Lung (tissue), 12 donors: ENCODE data around the gene HLCS. TPM values are rescaled to one million over a fixed set of nuclear protein-coding genes. Genes with fewer than 3 reads are reported as not detected.

Experiments
- ATAC-seq: fragments of 200-7000 bp; cut with Tn5 transposase; one replicate; pipeline ENCODE4 v1.9.1; 2020; ENCODE audit warnings: moderate number of reproducible peaks; ENCODE audit not compliant: insufficient read depth, low FRiP score
- DNase-seq, 3 donors: peaks; one replicate each; pipeline ENCODE4 v3.0.0-alpha.2; 2013 to 2017
- H3K27ac ChIP-seq, 2 donors: one replicate each; pipeline ENCODE4 v1.5.1; 2013; ENCODE audit warnings: mild to moderate bottlenecking in 2 of 2, moderate library complexity in 2 of 2, control low read depth in 1 of 2, inconsistent platforms in 1 of 2, low read depth in 1 of 2, low read length in 1 of 2
- H3K27me3 ChIP-seq, 3 donors: one replicate each; pipeline ENCODE4 v1.5.1; 2013; ENCODE audit warnings: low read length in 2 of 3; ENCODE audit not compliant: control insufficient read depth in 3 of 3, insufficient read depth in 3 of 3
- H3K36me3 ChIP-seq, 4 donors: one replicate each; pipeline ENCODE4 v1.5.1; 2013; ENCODE audit warnings: low read length in 4 of 4, mild to moderate bottlenecking in 1 of 4, moderate library complexity in 1 of 4; ENCODE audit not compliant: control insufficient read depth in 4 of 4, insufficient read depth in 4 of 4
- H3K4me1 ChIP-seq, 5 donors: one replicate each; pipeline ENCODE4 v1.5.1; 2013; ENCODE audit warnings: low read length in 5 of 5, mild to moderate bottlenecking in 2 of 5, moderate library complexity in 1 of 5; ENCODE audit not compliant: control insufficient read depth in 5 of 5, insufficient read depth in 5 of 5
- H3K4me3 ChIP-seq: one replicate; pipeline ENCODE4 v1.5.1; 2013; ENCODE audit warnings: mild to moderate bottlenecking, control low read depth, moderate library complexity
- H3K9ac ChIP-seq, 2 donors: one replicate each; pipeline ENCODE4 v1.5.1; 2013; ENCODE audit warnings: low read length in 2 of 2, control low read depth in 1 of 2; ENCODE audit not compliant: insufficient read depth in 1 of 2
- H3K9me3 ChIP-seq, 4 donors: one replicate each; pipeline ENCODE4 v1.5.1; 2013; ENCODE audit warnings: low read length in 3 of 4, mild to moderate bottlenecking in 1 of 4, moderate library complexity in 1 of 4; ENCODE audit not compliant: control insufficient read depth in 4 of 4, insufficient read depth in 3 of 4
- WGBS, 2 donors: extraction: QIAGEN DNeasy Blood & Tissue Kit; methylation state at CpG; one replicate each; pipeline ENCODE4 v1.1.7; 2013; 5-methylcytosine and 5-hydroxymethylcytosine counted together
- polyA plus RNA-seq, 2 donors: library from polyadenylated mRNA; stranded (reverse); fragments of 200-250 nt; gene quantifications; one replicate each; pipeline ENCODE4 v1.2.1, GENCODE V29; 2013
- total RNA-seq, 2 donors: library from RNA; depleted of rRNA in 1 of 2; stranded (reverse); fragments of >200 nt in 1 of 2; gene quantifications; one replicate each; pipeline ENCODE4 v1.2.1, GENCODE V29; 2014 to 2021
- TF ChIP-seq, protein P1 (sequence below): IDR thresholded peaks from 2 replicates; pipeline ENCODE4 v1.5.1; 2012; ENCODE audit warnings: mild to moderate bottlenecking; ENCODE audit errors: control extremely low read depth, extremely low read depth
- donor health status: control.
- donor health status: control.
- donor health status: Bipolar disorder and iron deficiency.
- donor health status: healthy.
- donor health status: DM: yes; HTN: yes; CAD: no.

Gene HLCS
- total and polyA plus RNA-seq, 4 donors = 5.0 to 28.8 (median 17.5) TPM

DNA sequence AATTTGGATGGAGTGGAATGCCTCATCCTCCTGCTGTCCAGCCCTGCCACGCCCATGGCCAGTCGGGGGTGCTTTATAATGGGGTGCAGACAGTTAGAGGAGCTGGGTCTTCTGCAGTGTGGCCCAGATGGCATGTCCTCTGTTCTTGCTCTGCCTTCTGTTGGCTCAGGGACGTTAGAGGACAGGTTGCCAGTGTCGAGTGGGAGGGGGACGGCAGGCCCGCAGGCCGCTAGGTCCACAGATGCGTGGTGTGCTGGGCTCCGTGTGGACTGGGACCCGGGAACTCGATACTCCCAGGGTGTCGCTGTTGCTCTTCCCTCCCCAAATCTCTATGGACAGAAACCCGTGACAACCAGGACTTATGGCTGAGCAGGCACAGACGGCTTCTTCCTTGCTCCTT, 234.3 kb downstream of the HLCS start:
- DNase-seq (no peak), ATAC-seq (no peak)
- H3K4me1 ChIP-seq = peaks cover 0 to 12% (median 0%) of the 10 kb centered on the region in 5 donors
- H3K9me3 ChIP-seq = peaks cover 0 to 10% (median 0%) of the 10 kb centered on the region in 4 donors
- WGBS, 2 donors = 76 to 85% methylated on average over 14 of the region's 14 CpGs
- no peaks in the 10 kb centered on the region for H3K36me3 ChIP-seq
- TF ChIP-seq, protein P1, sequence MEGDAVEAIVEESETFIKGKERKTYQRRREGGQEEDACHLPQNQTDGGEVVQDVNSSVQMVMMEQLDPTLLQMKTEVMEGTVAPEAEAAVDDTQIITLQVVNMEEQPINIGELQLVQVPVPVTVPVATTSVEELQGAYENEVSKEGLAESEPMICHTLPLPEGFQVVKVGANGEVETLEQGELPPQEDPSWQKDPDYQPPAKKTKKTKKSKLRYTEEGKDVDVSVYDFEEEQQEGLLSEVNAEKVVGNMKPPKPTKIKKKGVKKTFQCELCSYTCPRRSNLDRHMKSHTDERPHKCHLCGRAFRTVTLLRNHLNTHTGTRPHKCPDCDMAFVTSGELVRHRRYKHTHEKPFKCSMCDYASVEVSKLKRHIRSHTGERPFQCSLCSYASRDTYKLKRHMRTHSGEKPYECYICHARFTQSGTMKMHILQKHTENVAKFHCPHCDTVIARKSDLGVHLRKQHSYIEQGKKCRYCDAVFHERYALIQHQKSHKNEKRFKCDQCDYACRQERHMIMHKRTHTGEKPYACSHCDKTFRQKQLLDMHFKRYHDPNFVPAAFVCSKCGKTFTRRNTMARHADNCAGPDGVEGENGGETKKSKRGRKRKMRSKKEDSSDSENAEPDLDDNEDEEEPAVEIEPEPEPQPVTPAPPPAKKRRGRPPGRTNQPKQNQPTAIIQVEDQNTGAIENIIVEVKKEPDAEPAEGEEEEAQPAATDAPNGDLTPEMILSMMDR = no peak
- H3K9ac ChIP-seq = no peak overlapping the region
- H3K27me3 ChIP-seq = peaks cover 0 to 4% (median 2%) of the 10 kb centered on the region in 3 donors
- H3K4me3 ChIP-seq = no peak overlapping the region
- no peak overlapping the region for H3K27ac ChIP-seq

DNA sequence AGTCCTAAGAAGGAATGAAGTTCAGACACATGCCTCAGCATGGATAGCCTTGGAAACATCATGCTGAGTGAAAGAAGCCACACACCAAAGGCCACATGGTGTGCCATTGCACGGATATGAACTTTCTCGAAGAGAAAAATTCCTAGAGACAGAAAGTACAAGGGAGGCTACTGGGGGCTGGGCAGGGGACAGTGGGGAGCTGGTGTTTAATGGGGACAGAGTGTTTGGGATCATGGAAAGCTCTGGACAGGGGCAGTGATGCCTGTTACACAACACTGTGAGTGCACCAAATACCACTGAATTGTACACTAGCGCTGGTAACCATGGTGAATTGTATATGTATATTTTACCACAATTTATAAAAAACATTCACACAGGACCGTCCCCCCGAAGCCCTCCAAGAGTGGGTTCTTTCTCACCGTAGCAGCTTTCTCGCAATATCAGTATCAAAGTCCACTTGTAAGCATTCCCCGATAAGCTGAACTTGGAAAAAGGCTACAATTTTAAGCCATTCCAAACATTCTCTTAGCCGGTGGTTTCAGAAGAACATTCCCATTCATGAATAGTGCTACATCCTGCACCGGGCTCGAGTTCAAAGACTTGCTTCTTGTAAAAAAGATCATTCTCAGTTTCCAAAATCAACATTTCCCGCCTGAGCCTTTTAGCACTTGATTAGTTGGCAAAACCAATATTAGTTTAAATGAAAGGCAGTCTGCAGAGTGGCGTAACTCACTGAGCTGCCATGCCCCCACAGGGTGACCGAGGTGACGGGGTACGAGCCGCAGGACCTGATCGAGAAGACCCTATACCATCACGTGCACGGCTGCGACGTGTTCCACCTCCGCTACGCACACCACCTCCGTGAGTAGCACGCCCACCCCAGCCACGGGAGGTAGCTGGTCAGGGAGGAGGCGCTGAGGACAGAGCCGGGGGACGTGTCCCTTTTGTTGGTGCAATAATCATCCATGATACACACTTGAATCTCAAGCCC, 235.9 kb downstream of the HLCS start:
- Histone ChIP-seq H3K4me3 (no peak overlapping the region), H3K27me3 (peaks cover 0 to 4% (median 2%) of the 10 kb centered on the region in 3 donors)

DNA sequence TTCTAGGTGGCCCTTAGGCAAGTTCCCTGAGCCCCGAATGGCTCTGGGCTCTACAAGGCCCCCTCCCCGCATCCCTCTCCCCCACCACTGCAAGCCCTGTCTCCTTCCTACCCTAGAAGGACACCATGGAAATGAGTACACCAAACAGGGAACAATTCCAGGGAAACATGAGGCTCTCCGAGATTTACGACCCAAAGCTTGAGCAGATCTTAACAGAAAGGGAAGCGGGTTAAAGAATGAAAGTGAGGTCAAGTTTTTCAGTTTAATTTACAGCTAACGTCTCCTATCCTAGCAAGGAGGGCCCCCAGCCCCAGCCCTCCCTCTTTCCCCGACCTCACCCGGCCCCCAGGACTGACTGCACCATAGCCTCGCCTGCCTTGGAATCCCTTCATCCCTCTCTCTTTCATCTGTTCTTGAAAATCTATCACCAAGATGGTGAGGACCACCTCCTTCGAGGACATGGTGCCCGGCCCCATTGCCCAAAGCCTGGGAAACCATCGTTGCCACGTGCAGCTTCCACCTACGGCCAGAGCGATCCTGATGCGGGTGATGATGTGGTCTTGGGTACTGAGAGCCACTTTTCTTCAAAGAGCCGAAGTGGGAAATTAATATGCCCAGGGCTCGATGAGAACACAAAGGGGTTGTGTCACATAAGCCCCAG, 237.0 kb downstream of the HLCS start:
- TF ChIP-seq, protein P1 = no peak
- DNase-seq (no peak), ATAC-seq (no peak)
- Histone ChIP-seq H3K27ac (no peak overlapping the region), H3K9me3 (peaks cover 0 to 4% (median 0%) of the 10 kb centered on the region in 4 donors), H3K4me3 (no peak overlapping the region), H3K9ac (no peak overlapping the region), H3K27me3 (peaks cover 0 to 4% (median 2%) of the 10 kb centered on the region in 3 donors), H3K36me3 (no peaks in the 10 kb centered on the region), H3K4me1 (peaks cover 0 to 12% (median 0%) of the 10 kb centered on the region in 5 donors)
- WGBS, 2 donors = 79 to 83% methylated on average over 18 of the region's 18 CpGs

More for the DNA sequence above, 235.9 kb downstream of the HLCS start:
- Histone ChIP-seq H3K9ac (no peak overlapping the region), H3K36me3 (no peaks in the 10 kb centered on the region), H3K4me1 (peaks cover 0 to 12% (median 0%) of the 10 kb centered on the region in 5 donors), H3K27ac (no peak overlapping the region), H3K9me3 (peaks cover 0 to 10% (median 0%) of the 10 kb centered on the region in 4 donors)
- DNase-seq (peak; percentile 27 to 73 (median 41)), ATAC-seq (no peak)
- WGBS, 2 donors = 65 to 85% methylated on average over 30 of the region's 30 CpGs
- TF ChIP-seq, protein P1 = no peak
